WTC11 (cell line): ENCODE data around the gene AFAP1L2. TPM values are rescaled to one million over a fixed set of nuclear protein-coding genes. Genes with fewer than 3 reads are reported as not detected.

ENCODE experiments used
- ATAC-seq: fragments of 200-7000 bp; cut with Tn5 transposase; 2 replicates; pipeline ENCODE4 v1.10.0; 2021; ENCODE audit warnings: mild to moderate bottlenecking, moderate library complexity
- CTCF ChIA-PET: fragments of 300-600 bp; sonication (Branson Sonifier 250); formaldehyde crosslinking; loops from one replicate; lab custom pipeline; 2021; ENCODE audit warnings: antibody characterized with exemption; lab: Charles Lee
- POLR2A ChIA-PET: fragments of 350-600 bp; sonication (Branson Sonifier 250); formaldehyde crosslinking; loops from one replicate; lab custom pipeline; 2021; ENCODE audit warnings: antibody characterized with exemption; lab: Charles Lee
- DNase-seq: peaks from one replicate; pipeline ENCODE4 v3.0.0; 2021; ENCODE audit warnings: low spot score
- H3K27ac Mint-ChIP-seq: 2 replicates; pipeline ENCODE4 v1.8.0; 2021; ENCODE audit warnings: mixed read lengths
- H3K27me3 Mint-ChIP-seq: 2 replicates; pipeline ENCODE4 v1.8.0; 2021; ENCODE audit warnings: low read depth, mild to moderate bottlenecking, moderate library complexity, mixed read lengths
- H3K36me3 Mint-ChIP-seq: 2 replicates; pipeline ENCODE4 v1.8.0; 2021; ENCODE audit warnings: mixed read lengths
- H3K4me1 Mint-ChIP-seq: 2 replicates; pipeline ENCODE4 v1.8.0; 2022; ENCODE audit warnings: mixed read lengths
- H3K4me3 Mint-ChIP-seq: 2 replicates; pipeline ENCODE4 v1.8.0; 2021; ENCODE audit warnings: mild to moderate bottlenecking, moderate library complexity, mixed read lengths
- H3K9me3 Mint-ChIP-seq: 2 replicates; pipeline ENCODE4 v1.8.0; 2021; ENCODE audit warnings: mixed read lengths
- ESRRA ChIP-seq: sonication (generic); formaldehyde crosslinking; IDR thresholded peaks from 2 replicates; pipeline ENCODE4 v1.8.1; 2022; ENCODE audit warnings: mild to moderate bottlenecking, missing genetic modification reagents, borderline replicate concordance
- HMGA2 ChIP-seq: fragments of 250-450 bp; sonication (Bioruptor Pico); IDR thresholded peaks from 2 replicates; pipeline ENCODE4 v1.4.0; 2021; ENCODE audit warnings: mild to moderate bottlenecking, moderate library complexity
- JAZF1 ChIP-seq: fragments of 250-450 bp; sonication (Bioruptor Pico); IDR thresholded peaks from 2 replicates; pipeline ENCODE4 v1.9.0; 2021; ENCODE audit warnings: moderate library complexity, mild to moderate bottlenecking, inconsistent platforms
- KAT7 ChIP-seq: sonication (generic); formaldehyde crosslinking; IDR thresholded peaks from 2 replicates; pipeline ENCODE4 v1.8.1; 2023; ENCODE audit warnings: missing genetic modification reagents, mild to moderate bottlenecking, borderline replicate concordance
- NFE2L1 ChIP-seq: sonication (generic); formaldehyde crosslinking; IDR thresholded peaks from 2 replicates; pipeline ENCODE4 v1.8.1; 2023; ENCODE audit warnings: missing genetic modification reagents
- NR2C2 ChIP-seq: sonication (generic); formaldehyde crosslinking; IDR thresholded peaks from 2 replicates; pipeline ENCODE4 v1.8.0; 2022; ENCODE audit warnings: mild to moderate bottlenecking, missing genetic modification reagents
- USF1 ChIP-seq: sonication (generic); formaldehyde crosslinking; IDR thresholded peaks from 2 replicates; pipeline ENCODE4 v1.8.0; 2022; ENCODE audit warnings: mild to moderate bottlenecking, missing genetic modification reagents
- ZBTB21 ChIP-seq: sonication (generic); formaldehyde crosslinking; IDR thresholded peaks from 2 replicates; pipeline ENCODE4 v1.8.1; 2023; ENCODE audit warnings: mild to moderate bottlenecking, missing genetic modification reagents, borderline replicate concordance
- ZNF263 ChIP-seq: sonication (generic); formaldehyde crosslinking; IDR thresholded peaks from 2 replicates; pipeline ENCODE4 v1.8.1; 2022; ENCODE audit warnings: low read depth, mild to moderate bottlenecking, moderate library complexity, missing genetic modification reagents
- total RNA-seq: library from RNA; stranded (reverse); gene quantifications from 3 replicates; pipeline ENCODE4 v1.2.3, GENCODE V29; 2021
- TF ChIP-seq, protein P1 (sequence below): sonication (generic); formaldehyde crosslinking; IDR thresholded peaks from 2 replicates; pipeline ENCODE4 v1.8.0; 2022; ENCODE audit warnings: missing genetic modification reagents
- TF ChIP-seq, protein P2 (sequence below): sonication (generic); formaldehyde crosslinking; conservative IDR thresholded peaks from 2 replicates; pipeline ENCODE4 v1.8.1; 2023; ENCODE audit warnings: mild to moderate bottlenecking, low read depth, missing genetic modification reagents, moderate library complexity
- TF ChIP-seq, protein P3 (sequence below): sonication (generic); formaldehyde crosslinking; IDR thresholded peaks from 2 replicates; pipeline ENCODE4 v1.8.1; 2023; ENCODE audit warnings: mild to moderate bottlenecking, missing genetic modification reagents

AFAP1L2 gene
- total RNA-seq, 1 experiment from 2014 or later = 5.0 TPM

GRCh38 chr10:114429581-114430335 is 25.5 kb upstream of the AFAP1L2 start:
- no peak for ATAC-seq

GRCh38 chr10:114427124-114427852 is 23.0 kb upstream of the AFAP1L2 start:
- no peaks in the 10 kb centered on the region for H3K36me3 Mint-ChIP-seq
- POLR2A ChIA-PET = interaction anchor here (0.8 kb wide), 1 partner anchor 123 kb away, joined by 3 read pairs; no protein-coding TSS in a partner anchor
- ATAC-seq = peak; percentile 60
- TF ChIP-seq, protein P1, sequence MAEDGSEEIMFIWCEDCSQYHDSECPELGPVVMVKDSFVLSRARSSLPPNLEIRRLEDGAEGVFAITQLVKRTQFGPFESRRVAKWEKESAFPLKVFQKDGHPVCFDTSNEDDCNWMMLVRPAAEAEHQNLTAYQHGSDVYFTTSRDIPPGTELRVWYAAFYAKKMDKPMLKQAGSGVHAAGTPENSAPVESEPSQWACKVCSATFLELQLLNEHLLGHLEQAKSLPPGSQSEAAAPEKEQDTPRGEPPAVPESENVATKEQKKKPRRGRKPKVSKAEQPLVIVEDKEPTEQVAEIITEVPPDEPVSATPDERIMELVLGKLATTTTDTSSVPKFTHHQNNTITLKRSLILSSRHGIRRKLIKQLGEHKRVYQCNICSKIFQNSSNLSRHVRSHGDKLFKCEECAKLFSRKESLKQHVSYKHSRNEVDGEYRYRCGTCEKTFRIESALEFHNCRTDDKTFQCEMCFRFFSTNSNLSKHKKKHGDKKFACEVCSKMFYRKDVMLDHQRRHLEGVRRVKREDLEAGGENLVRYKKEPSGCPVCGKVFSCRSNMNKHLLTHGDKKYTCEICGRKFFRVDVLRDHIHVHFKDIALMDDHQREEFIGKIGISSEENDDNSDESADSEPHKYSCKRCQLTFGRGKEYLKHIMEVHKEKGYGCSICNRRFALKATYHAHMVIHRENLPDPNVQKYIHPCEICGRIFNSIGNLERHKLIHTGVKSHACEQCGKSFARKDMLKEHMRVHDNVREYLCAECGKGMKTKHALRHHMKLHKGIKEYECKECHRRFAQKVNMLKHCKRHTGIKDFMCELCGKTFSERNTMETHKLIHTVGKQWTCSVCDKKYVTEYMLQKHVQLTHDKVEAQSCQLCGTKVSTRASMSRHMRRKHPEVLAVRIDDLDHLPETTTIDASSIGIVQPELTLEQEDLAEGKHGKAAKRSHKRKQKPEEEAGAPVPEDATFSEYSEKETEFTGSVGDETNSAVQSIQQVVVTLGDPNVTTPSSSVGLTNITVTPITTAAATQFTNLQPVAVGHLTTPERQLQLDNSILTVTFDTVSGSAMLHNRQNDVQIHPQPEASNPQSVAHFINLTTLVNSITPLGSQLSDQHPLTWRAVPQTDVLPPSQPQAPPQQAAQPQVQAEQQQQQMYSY (CRISPR knock-in tag) = no peak
- TF ChIP-seq NFE2L1 (CRISPR knock-in tag) = no peak
- TF ChIP-seq, all 79 proteins: peak for 0
- CTCF ChIA-PET = interaction anchor here (0.6 to 5.4 kb wide), 9 partner anchors 20 to 277 kb away, joined by 3 to 52 read pairs (median 4); partner anchors contain the start of gene AFAP1L2
- DNase-seq = no peak
- Mint-ChIP-seq H3K9me3 (peaks cover 6% of the 10 kb centered on the region; the same call in 1 of the 2 replicates), H3K4me1 (peaks cover 14% of the 10 kb centered on the region), H3K27ac (no peak overlapping the region), H3K27me3 (no peaks in the 10 kb centered on the region), H3K4me3 (no peak overlapping the region)

More at GRCh38 chr10:114429581-114430335, 25.5 kb upstream of the AFAP1L2 start:
- ChIA-PET POLR2A (no interaction called here), CTCF (interaction anchor here (1.9 to 5.4 kb wide), 2 partner anchors 29 to 126 kb away, joined by 5 to 52 read pairs; no protein-coding TSS in a partner anchor)
- Mint-ChIP-seq H3K4me3 (no peak overlapping the region), H3K27me3 (no peaks in the 10 kb centered on the region), H3K9me3 (peaks cover 6% of the 10 kb centered on the region; the same call in 1 of the 2 replicates), H3K36me3 (peaks cover 1% of the 10 kb centered on the region; the same call in 1 of the 2 replicates), H3K27ac (no peak overlapping the region), H3K4me1 (peaks cover 14% of the 10 kb centered on the region)
- no peak for TF ChIP-seq KAT7
- TF ChIP-seq, protein P2, sequence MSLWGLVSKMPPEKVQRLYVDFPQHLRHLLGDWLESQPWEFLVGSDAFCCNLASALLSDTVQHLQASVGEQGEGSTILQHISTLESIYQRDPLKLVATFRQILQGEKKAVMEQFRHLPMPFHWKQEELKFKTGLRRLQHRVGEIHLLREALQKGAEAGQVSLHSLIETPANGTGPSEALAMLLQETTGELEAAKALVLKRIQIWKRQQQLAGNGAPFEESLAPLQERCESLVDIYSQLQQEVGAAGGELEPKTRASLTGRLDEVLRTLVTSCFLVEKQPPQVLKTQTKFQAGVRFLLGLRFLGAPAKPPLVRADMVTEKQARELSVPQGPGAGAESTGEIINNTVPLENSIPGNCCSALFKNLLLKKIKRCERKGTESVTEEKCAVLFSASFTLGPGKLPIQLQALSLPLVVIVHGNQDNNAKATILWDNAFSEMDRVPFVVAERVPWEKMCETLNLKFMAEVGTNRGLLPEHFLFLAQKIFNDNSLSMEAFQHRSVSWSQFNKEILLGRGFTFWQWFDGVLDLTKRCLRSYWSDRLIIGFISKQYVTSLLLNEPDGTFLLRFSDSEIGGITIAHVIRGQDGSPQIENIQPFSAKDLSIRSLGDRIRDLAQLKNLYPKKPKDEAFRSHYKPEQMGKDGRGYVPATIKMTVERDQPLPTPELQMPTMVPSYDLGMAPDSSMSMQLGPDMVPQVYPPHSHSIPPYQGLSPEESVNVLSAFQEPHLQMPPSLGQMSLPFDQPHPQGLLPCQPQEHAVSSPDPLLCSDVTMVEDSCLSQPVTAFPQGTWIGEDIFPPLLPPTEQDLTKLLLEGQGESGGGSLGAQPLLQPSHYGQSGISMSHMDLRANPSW (CRISPR knock-in tag) = no peak
- TF ChIP-seq JAZF1 = no peak
- TF ChIP-seq HMGA2 = no peak
- DNase-seq = no peak

DNA sequence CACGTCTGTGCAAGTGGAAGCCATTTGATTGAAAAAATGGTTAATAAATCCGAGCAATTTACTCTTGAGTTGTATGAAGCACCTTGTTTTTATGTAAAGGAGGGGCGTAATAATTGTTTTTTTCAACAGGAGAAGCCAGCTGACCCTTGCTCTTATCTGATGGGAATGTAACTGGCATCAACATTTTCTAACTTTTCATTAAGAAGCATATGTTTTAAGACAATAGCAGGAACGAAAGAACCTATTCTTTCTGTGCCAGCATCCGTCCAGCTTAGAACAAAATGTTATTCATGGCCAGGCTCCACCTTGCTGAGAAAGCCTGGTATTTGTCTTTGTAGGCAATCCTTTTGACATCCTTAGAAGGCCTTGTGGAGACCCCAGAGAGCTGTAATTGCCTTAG is 22.2 kb upstream of the AFAP1L2 start:
- TF ChIP-seq ZNF263 (CRISPR knock-in tag) (no peak), ESRRA (no peak), ZBTB21 (no peak), USF1 (CRISPR knock-in tag) (no peak), NR2C2 (CRISPR knock-in tag) (no peak)
- TF ChIP-seq, protein P3, sequence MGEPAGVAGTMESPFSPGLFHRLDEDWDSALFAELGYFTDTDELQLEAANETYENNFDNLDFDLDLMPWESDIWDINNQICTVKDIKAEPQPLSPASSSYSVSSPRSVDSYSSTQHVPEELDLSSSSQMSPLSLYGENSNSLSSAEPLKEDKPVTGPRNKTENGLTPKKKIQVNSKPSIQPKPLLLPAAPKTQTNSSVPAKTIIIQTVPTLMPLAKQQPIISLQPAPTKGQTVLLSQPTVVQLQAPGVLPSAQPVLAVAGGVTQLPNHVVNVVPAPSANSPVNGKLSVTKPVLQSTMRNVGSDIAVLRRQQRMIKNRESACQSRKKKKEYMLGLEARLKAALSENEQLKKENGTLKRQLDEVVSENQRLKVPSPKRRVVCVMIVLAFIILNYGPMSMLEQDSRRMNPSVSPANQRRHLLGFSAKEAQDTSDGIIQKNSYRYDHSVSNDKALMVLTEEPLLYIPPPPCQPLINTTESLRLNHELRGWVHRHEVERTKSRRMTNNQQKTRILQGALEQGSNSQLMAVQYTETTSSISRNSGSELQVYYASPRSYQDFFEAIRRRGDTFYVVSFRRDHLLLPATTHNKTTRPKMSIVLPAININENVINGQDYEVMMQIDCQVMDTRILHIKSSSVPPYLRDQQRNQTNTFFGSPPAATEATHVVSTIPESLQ = no peak
- Mint-ChIP-seq H3K36me3 (no peaks in the 10 kb centered on the region), H3K4me1 (peaks cover 14% of the 10 kb centered on the region), H3K27me3 (no peaks in the 10 kb centered on the region), H3K27ac (no peak overlapping the region), H3K4me3 (no peak overlapping the region), H3K9me3 (peaks cover 6% of the 10 kb centered on the region; the same call in 1 of the 2 replicates)
- DNase-seq (no peak), ATAC-seq (no peak)
- POLR2A ChIA-PET = no interaction called here
- CTCF ChIA-PET = interaction anchor here (1.2 to 5.4 kb wide), 7 partner anchors 19 to 154 kb away, joined by 3 to 52 read pairs (median 5); partner anchors contain the start of gene AFAP1L2
